OCI-LY7 (cell line): ENCODE measurements around the gene GRIK2. TPM values are rescaled to one million over a fixed set of nuclear protein-coding genes. Genes with fewer than 3 reads are reported as not detected.

Experiments
- BruUV-seq: library from RNA; stranded (reverse); fragments of 400-500 nt; replicated peaks from 2 replicates; lab custom pipeline; 2021; lab: Mats Ljungman, UMichigan
- CTCF ChIA-PET: fragments of 300-600 bp; sonication (Branson Sonifier 250); formaldehyde crosslinking; loops from one replicate; lab custom pipeline; 2022; ENCODE audit warnings: antibody characterized with exemption; ENCODE audit not compliant: unreplicated experiment; lab: Charles Lee
- POLR2A ChIA-PET: fragments of 300-600 bp; sonication (Branson Sonifier 250); formaldehyde crosslinking; loops from one replicate; lab custom pipeline; 2022; ENCODE audit warnings: antibody characterized with exemption; lab: Charles Lee
- DNase-seq: peaks from one replicate; pipeline ENCODE4 v3.0.0-alpha.2; 2015; ENCODE audit warnings: low spot score
- H2AFZ ChIP-seq: fragments of 200-600 bp; sonication (generic), shearing (Covaris generic); 2 replicates; pipeline ENCODE4 v1.6.1; 2014; ENCODE audit warnings: mild to moderate bottlenecking, antibody characterized with exemption, low read length, moderate library complexity
- H3K27ac ChIP-seq: fragments of 200-600 bp; sonication (generic); 2 replicates; pipeline ENCODE4 v1.5.1; 2014; ENCODE audit warnings: mixed run types, low read depth, mild to moderate bottlenecking, moderate library complexity, low read length, inconsistent platforms; ENCODE audit not compliant: poor library complexity, severe bottlenecking
- H3K36me3 ChIP-seq: fragments of 200-600 bp; sonication (generic); 2 replicates; pipeline ENCODE4 v1.6.1; 2014; ENCODE audit warnings: mild to moderate bottlenecking, antibody characterized with exemption, low read length, moderate library complexity, mixed read lengths; ENCODE audit not compliant: insufficient read depth
- H3K4me1 ChIP-seq: fragments of 200-600 bp; sonication (generic); 2 replicates; pipeline ENCODE4 v1.5.1; 2014; ENCODE audit warnings: mild to moderate bottlenecking, low read length; ENCODE audit not compliant: insufficient read depth, poor library complexity, severe bottlenecking
- H3K4me2 ChIP-seq: fragments of 200-600 bp; sonication (generic); 2 replicates; pipeline ENCODE4 v1.6.1; 2014; ENCODE audit warnings: mild to moderate bottlenecking, low read length
- H3K4me3 ChIP-seq: fragments of 200-600 bp; sonication (generic); 2 replicates; pipeline ENCODE4 v1.5.1; 2014; ENCODE audit warnings: mild to moderate bottlenecking, low read depth, low read length; ENCODE audit not compliant: poor library complexity, severe bottlenecking
- H3K79me2 ChIP-seq: fragments of 200-600 bp; sonication (generic); 2 replicates; pipeline ENCODE4 v1.6.1; 2016; ENCODE audit warnings: low read depth, mild to moderate bottlenecking, low read length, moderate library complexity, mixed read lengths; ENCODE audit not compliant: insufficient read depth
- H3K9me2 ChIP-seq: fragments of 200-600 bp; sonication (generic); 2 replicates; pipeline ENCODE4 v1.6.1; 2016; ENCODE audit warnings: mild to moderate bottlenecking, low read length, mixed read lengths; ENCODE audit not compliant: insufficient read depth
- H3K9me3 ChIP-seq: fragments of 200-600 bp; sonication (generic); 2 replicates; pipeline ENCODE4 v1.6.1; 2014; ENCODE audit warnings: mild to moderate bottlenecking, mixed run types, low read length, mixed read lengths
- H4K20me1 ChIP-seq: fragments of 200-600 bp; sonication (generic); 2 replicates; pipeline ENCODE4 v1.6.1; 2014; ENCODE audit warnings: mild to moderate bottlenecking, antibody characterized with exemption, low read length, moderate library complexity, mixed read lengths; ENCODE audit not compliant: insufficient read depth
- EZH2phosphoT487 ChIP-seq: fragments of 200-600 bp; sonication (generic); IDR thresholded peaks from 2 replicates; pipeline ENCODE4 v1.6.1; 2018; ENCODE audit warnings: low read depth, borderline replicate concordance, mild to moderate bottlenecking, mixed run types, antibody characterized with exemption, low read length, moderate library complexity, mixed read lengths
- intact Hi-C: fragments of 100-400 bp; cut with micrococcal nuclease; formaldehyde crosslinking; loops from one replicate; pipeline ENCODE4 v1.10.0; 2022; ENCODE audit not compliant: unreplicated experiment
- total RNA-seq, 2 experiments: library from RNA; depleted of rRNA in 1 of 2; stranded (reverse); fragments of >200 nt in 1 of 2; shearing (Covaris generic) in 1 of 2; gene quantifications; 2 replicates each; pipeline ENCODE4 v1.2.3, GENCODE V29; 2014 to 2022
- TF ChIP-seq, protein P1 (sequence below): fragments of 200-600 bp; sonication (generic); conservative IDR thresholded peaks from 2 replicates; pipeline ENCODE4 v1.5.1; 2014; ENCODE audit warnings: mild to moderate bottlenecking, antibody characterized with exemption, low read length, moderate library complexity, mixed read lengths

GRIK2 gene
- total RNA-seq, 2 experiments from 2014 or later = not detected

DNA sequence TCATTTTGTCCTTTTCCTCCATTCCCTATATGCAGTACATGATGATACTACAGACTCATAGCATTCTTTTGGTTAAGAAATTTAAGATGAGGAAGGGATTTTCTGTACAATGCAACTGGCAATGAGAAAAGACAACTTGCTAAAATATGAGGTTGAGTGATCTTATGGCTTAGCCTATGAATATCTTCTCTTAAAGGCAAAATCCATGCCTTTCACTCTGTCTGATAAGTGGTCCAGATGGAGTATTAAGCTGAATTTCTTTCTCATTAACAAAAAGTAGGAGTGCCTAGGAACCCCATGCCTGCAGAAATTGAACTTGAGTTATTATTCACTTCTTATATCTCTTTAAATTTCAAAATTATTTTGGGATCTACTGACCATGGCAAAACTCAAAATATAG lies 135.3 kb downstream of the GRIK2 start:
- Histone ChIP-seq H3K36me3 (no peaks in the 10 kb centered on the region), H3K9me2 (no peaks in the 10 kb centered on the region), H2AFZ (no peak overlapping the region), H3K79me2 (no peaks in the 10 kb centered on the region), H3K27ac (no peak overlapping the region), H4K20me1 (no peaks in the 10 kb centered on the region), H3K4me1 (no peaks in the 10 kb centered on the region), H3K9me3 (no peaks in the 10 kb centered on the region), H3K4me3 (no peak overlapping the region), H3K4me2 (no peak overlapping the region)
- intact Hi-C loops = no loop called here
- DNase-seq = no peak
- ChIA-PET CTCF (no interaction called here), POLR2A (interaction anchor here (1.0 kb wide), 1 partner anchor 57 kb away, joined by 3 read pairs; no protein-coding TSS in a partner anchor)
- TF ChIP-seq, protein P1, sequence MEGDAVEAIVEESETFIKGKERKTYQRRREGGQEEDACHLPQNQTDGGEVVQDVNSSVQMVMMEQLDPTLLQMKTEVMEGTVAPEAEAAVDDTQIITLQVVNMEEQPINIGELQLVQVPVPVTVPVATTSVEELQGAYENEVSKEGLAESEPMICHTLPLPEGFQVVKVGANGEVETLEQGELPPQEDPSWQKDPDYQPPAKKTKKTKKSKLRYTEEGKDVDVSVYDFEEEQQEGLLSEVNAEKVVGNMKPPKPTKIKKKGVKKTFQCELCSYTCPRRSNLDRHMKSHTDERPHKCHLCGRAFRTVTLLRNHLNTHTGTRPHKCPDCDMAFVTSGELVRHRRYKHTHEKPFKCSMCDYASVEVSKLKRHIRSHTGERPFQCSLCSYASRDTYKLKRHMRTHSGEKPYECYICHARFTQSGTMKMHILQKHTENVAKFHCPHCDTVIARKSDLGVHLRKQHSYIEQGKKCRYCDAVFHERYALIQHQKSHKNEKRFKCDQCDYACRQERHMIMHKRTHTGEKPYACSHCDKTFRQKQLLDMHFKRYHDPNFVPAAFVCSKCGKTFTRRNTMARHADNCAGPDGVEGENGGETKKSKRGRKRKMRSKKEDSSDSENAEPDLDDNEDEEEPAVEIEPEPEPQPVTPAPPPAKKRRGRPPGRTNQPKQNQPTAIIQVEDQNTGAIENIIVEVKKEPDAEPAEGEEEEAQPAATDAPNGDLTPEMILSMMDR = no peak
- TF ChIP-seq EZH2phosphoT487 = no peak
- no TSS peak for BruUV-seq

DNA sequence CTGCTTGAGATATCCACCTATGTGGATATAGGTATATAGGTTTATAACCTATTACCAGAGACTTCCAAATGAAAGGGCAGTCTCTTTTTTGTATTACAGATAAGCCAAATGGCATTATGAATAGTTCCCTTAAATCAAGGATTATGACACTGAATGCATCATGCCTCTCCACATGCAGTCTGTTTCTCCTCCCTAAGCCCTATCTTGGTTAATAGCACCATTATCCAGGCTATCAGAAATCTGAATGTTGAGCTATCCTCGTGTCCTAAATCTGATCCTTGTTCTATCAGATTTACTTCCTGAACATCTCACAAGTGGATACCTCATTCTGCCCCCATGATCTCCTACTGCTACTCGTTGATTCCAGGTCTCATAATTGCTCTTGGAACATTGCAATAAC lies 138.0 kb downstream of the GRIK2 start:
- CTCF ChIA-PET = no interaction called here
- no TSS peak for BruUV-seq
- H3K79me2 ChIP-seq = no peaks in the 10 kb centered on the region
- no peak for DNase-seq
- H4K20me1 ChIP-seq = no peaks in the 10 kb centered on the region
- no peak for TF ChIP-seq EZH2phosphoT487
- TF ChIP-seq, protein P1 = no peak
- no peak overlapping the region for H3K4me3 ChIP-seq
- H3K4me1 ChIP-seq = no peaks in the 10 kb centered on the region
- H3K27ac ChIP-seq = no peak overlapping the region
- no peak overlapping the region for H2AFZ ChIP-seq
- H3K9me2 ChIP-seq = no peaks in the 10 kb centered on the region
- POLR2A ChIA-PET = interaction anchor here (0.7 kb wide), 1 partner anchor 10 kb away, joined by 3 read pairs; no protein-coding TSS in a partner anchor
- no peak overlapping the region for H3K4me2 ChIP-seq
- no peaks in the 10 kb centered on the region for H3K9me3 ChIP-seq
- no peaks in the 10 kb centered on the region for H3K36me3 ChIP-seq
- intact Hi-C loops = no loop called here

DNA sequence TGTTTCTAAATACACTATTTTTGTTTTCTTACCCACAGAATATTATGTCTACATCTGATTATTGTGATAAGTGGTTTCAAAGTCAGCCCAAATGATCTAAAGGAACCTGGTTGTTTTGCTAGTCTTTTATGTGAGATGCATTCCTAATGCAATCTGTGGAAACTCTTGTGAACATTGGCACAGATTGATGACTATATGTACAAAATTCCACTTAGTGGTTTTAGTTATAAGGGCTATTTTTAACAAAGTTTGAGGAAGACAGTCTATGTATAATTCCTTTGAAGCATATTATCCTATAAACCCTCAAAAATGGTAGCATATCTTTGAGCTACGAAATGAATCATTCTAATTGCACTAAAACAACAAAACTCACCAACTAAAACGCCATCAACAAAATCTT lies 140.9 kb downstream of the GRIK2 start:
- Histone ChIP-seq H2AFZ (no peak overlapping the region), H4K20me1 (no peaks in the 10 kb centered on the region), H3K27ac (no peak overlapping the region), H3K9me2 (no peaks in the 10 kb centered on the region), H3K9me3 (no peaks in the 10 kb centered on the region), H3K4me3 (no peak overlapping the region), H3K4me2 (no peak overlapping the region), H3K36me3 (no peaks in the 10 kb centered on the region), H3K4me1 (no peaks in the 10 kb centered on the region), H3K79me2 (no peaks in the 10 kb centered on the region)
- no TSS peak for BruUV-seq
- POLR2A ChIA-PET = interaction anchor here (0.7 to 0.8 kb wide), 3 partner anchors 13 to 1227 kb away, joined by 3 read pairs; no protein-coding TSS in a partner anchor
- CTCF ChIA-PET = no interaction called here
- DNase-seq = no peak
- intact Hi-C loops = no loop called here
- TF ChIP-seq, protein P1 = no peak
